GM12873 (cell line): ENCODE measurements around the gene PDE7B.

Source experiments
- TF ChIP-seq, protein P1 (sequence below): IDR thresholded peaks from 2 replicates; pipeline ENCODE4 v1.5.1; 2012; ENCODE audit warnings: low read depth, mild to moderate bottlenecking, moderate library complexity, low read length, control low read depth; ENCODE audit not compliant: insufficient read depth; ENCODE audit errors: missing control alignments

The PDE7B gene

GRCh38 chr6:136201732-136202131 lies 350.2 kb downstream of the PDE7B start:
- TF ChIP-seq, protein P1, sequence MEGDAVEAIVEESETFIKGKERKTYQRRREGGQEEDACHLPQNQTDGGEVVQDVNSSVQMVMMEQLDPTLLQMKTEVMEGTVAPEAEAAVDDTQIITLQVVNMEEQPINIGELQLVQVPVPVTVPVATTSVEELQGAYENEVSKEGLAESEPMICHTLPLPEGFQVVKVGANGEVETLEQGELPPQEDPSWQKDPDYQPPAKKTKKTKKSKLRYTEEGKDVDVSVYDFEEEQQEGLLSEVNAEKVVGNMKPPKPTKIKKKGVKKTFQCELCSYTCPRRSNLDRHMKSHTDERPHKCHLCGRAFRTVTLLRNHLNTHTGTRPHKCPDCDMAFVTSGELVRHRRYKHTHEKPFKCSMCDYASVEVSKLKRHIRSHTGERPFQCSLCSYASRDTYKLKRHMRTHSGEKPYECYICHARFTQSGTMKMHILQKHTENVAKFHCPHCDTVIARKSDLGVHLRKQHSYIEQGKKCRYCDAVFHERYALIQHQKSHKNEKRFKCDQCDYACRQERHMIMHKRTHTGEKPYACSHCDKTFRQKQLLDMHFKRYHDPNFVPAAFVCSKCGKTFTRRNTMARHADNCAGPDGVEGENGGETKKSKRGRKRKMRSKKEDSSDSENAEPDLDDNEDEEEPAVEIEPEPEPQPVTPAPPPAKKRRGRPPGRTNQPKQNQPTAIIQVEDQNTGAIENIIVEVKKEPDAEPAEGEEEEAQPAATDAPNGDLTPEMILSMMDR: no peak

DNA sequence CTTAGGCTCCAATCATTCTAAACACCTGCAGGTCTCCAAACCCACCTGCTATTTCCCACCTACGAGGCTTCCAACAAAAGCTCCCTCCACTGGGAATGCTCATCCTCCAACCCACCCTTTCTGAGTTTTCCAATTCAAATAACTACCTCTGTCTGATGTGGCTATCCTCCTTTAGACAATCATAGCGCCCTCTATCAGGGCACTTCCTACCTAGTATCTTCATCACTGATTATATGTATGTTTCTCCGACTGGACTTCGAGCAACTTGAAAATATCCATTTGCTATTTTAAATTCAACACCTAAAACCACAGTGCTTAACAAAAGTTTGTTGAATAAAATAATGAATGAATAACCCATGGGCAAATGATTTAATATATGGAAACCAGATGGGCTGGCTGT lies 357.3 kb downstream of the PDE7B start:
- TF ChIP-seq, protein P1: no peak

DNA sequence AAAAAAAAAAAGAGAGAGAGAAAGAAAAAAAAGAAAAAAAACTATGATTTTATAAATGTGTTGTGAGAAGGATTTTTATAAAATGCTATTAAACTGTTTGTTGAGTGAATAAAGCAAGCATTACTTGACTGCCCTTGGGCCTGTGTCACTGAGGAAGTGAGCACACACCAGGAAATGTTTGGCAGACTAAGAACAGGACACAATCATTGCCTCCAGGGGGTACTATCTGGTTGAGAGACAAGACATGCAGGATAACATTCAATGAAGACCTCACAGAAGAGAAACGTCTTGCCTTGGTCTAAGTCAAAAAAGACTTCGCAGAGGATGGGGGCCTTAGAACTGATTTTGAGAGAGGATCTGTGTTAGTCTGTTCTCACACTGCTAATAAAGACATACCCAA lies 358.0 kb downstream of the PDE7B start:
- TF ChIP-seq, protein P1: no peak

DNA sequence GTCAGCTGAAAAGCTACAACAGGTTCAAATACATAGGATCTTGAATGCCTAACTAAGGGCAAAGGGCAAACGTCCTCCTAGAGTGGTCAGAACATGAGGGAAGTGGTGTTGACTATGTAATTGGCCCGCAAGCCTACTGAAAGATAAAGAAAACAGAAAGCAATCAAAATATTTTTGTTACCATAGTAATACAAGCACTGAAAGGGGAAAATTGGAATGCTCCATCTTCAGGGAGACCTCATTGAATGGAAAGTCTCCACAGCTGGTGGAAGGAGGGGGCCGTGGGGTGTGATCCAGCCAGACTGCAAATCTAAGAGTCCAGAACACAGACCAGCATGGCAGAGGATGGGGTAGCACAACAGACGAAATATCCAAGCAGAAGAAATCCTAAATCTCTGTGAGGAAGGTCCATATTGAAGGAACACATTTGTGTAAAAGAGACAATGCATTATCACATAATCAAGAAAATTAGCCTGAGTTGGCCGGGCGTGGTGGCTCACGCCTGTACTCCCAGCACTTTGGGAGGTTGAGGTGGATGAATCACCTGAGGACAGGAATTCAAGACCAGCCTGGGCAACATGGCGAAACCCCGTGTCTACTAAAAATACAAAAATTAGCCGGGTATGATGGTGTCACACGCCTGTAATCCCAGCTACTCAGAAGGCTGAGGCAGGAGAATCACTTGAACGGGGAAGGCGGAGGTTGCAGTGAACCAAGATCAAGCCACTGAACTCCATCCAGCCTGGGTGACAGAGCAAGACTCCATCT lies 359.1 kb downstream of the PDE7B start:
- TF ChIP-seq, protein P1: no peak

- TF ChIP-seq, protein P1: no peak
Observed at GRCh38 chr6:136212608-136213007, 361.1 kb downstream of the PDE7B start.

DNA sequence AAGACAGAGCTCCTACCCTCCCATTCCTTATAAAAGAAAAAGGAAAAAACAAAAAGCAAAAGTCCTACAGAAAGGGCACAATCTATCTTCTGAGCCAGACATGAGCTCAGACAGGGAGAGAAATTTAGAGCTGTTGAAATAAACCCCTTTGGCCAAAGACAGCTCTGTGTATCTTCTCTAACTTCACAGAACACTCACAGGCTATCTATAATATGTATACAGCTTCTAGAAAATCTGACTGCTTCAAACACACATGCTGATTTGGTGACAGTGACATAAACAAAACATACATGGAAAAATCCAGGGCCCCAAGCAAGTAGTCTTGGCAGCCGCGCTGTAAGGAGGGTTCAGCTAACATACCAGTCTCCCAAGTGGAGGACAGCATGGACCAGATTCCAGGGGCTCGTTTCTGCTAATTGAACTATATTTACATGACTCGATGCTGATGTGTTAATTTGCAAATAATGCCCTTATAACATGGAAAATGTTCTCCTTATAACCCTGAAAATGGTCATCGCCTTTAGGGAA lies 361.6 kb downstream of the PDE7B start:
- TF ChIP-seq, protein P1: no peak

GRCh38 chr6:136213853-136214252 lies 362.4 kb downstream of the PDE7B start:
- TF ChIP-seq, protein P1: no peak
